ENCODE results near the gene RNASE9. TPM values are rescaled to one million over a fixed set of nuclear protein-coding genes. Genes with fewer than 3 reads are reported as not detected.

Gene RNASE9
- total RNA-seq, 2 donors from 2014 or later = not detected

- ATAC-seq (no peak), DNase-seq (no peak)
- TF ChIP-seq POLR2A (IDR thresholded peaks at IDR 0.05) (no peak), CTCF (IDR thresholded peaks at IDR 0.05) (no peak)
- no peaks in the 10 kb centered on the region for H3K9me3 ChIP-seq
- no peak overlapping the region for H3K27ac ChIP-seq
- H3K27me3 ChIP-seq = no peaks in the 10 kb centered on the region
- no peak overlapping the region for H3K4me3 ChIP-seq
- WGBS, 2 donors = 90 to 91% methylated on average over 2 of the region's 2 CpGs
- H3K36me3 ChIP-seq (replicated peaks in 1 of 2; ENCODE audit: insufficient read depth in 1 of 2, low read depth in 2 of 2) = no peaks in the 10 kb centered on the region
- intact Hi-C loops (cut with DNase I) = no loop called here
- H3K4me1 ChIP-seq = no peaks in the 10 kb centered on the region
These were observed 9.9 kb downstream of the RNASE9 start for GRCh38 chr14:20550926-20551325.

GRCh38 chr14:20548414-20549158 is 12.3 kb downstream of the RNASE9 start:
- TF ChIP-seq POLR2A (IDR thresholded peaks at IDR 0.05) (no peak), CTCF (IDR thresholded peaks at IDR 0.05) (no peak)
- no peak overlapping the region for H3K4me3 ChIP-seq
- H3K27me3 ChIP-seq = no peaks in the 10 kb centered on the region
- H3K4me1 ChIP-seq = no peaks in the 10 kb centered on the region
- no peaks in the 10 kb centered on the region for H3K9me3 ChIP-seq
- no peak overlapping the region for H3K27ac ChIP-seq
- intact Hi-C loops (cut with DNase I) = no loop called here
- no peaks in the 10 kb centered on the region for H3K36me3 ChIP-seq (replicated peaks in 1 of 2; ENCODE audit: insufficient read depth in 1 of 2, low read depth in 2 of 2)
- ATAC-seq (no peak), DNase-seq (no peak)
- 75 to 80% methylated on average over 10 of the region's 10 CpGs for WGBS, 2 donors

- Histone ChIP-seq H3K4me3 (no peak overlapping the region), H3K4me1 (no peaks in the 10 kb centered on the region), H3K27me3 (no peaks in the 10 kb centered on the region), H3K9me3 (no peaks in the 10 kb centered on the region), H3K27ac (no peak overlapping the region), H3K36me3 (replicated peaks in 1 of 2; ENCODE audit: insufficient read depth in 1 of 2, low read depth in 2 of 2) (no peaks in the 10 kb centered on the region)
- ATAC-seq (no peak), DNase-seq (no peak)
- intact Hi-C loops (cut with DNase I) = no loop called here
- WGBS, 2 donors = 52 to 63% methylated on average over 3 of the region's 3 CpGs
- TF ChIP-seq POLR2A (IDR thresholded peaks at IDR 0.05) (no peak), CTCF (IDR thresholded peaks at IDR 0.05) (no peak)
These were observed 14.0 kb downstream of the RNASE9 start for GRCh38 chr14:20546877-20547276.

GRCh38 chr14:20539906-20540305 is 20.9 kb downstream of the RNASE9 start:
- DNase-seq (no peak), ATAC-seq (no peak)
- Histone ChIP-seq H3K27ac (no peak overlapping the region), H3K27me3 (no peaks in the 10 kb centered on the region), H3K4me1 (no peaks in the 10 kb centered on the region), H3K36me3 (replicated peaks in 1 of 2; ENCODE audit: insufficient read depth in 1 of 2, low read depth in 2 of 2) (no peaks in the 10 kb centered on the region), H3K4me3 (no peak overlapping the region), H3K9me3 (no peaks in the 10 kb centered on the region)
- 46 to 50% methylated on average over 4 of the region's 4 CpGs for WGBS, 2 donors
- intact Hi-C loops (cut with DNase I) = no loop called here
- no peak for TF ChIP-seq POLR2A (IDR thresholded peaks at IDR 0.05)
- no peak for TF ChIP-seq CTCF (IDR thresholded peaks at IDR 0.05)

Measured in body of pancreas (tissue), 4 donors.